ENCODE data around the gene ERF.

Gene ERF

GRCh38 chr19:42253245-42254088, 1.5 kb downstream of the ERF start:
- DNase-seq (ENCODE audit: low read depth) = peak; percentile 68

- peak; percentile 76 for DNase-seq (ENCODE audit: low read depth)
Measured at GRCh38 chr19:42252365-42253244, 2.3 kb downstream of the ERF start.

GRCh38 chr19:42251572-42252358, 3.2 kb downstream of the ERF start:
- no peak for DNase-seq (ENCODE audit: low read depth)

GRCh38 chr19:42250666-42251531, 4.0 kb downstream of the ERF start:
- DNase-seq (ENCODE audit: low read depth) = peak; percentile 49

GRCh38 chr19:42250183-42250665, 4.7 kb downstream of the ERF start:
- no peak for DNase-seq (ENCODE audit: low read depth)

GRCh38 chr19:42249769-42250168, 5.2 kb downstream of the ERF start:
- no peak for DNase-seq (ENCODE audit: low read depth)

GRCh38 chr19:42249149-42249750, 5.7 kb downstream of the ERF start:
- no peak for DNase-seq (ENCODE audit: low read depth)

- DNase-seq (ENCODE audit: low read depth) = no peak
Measured at GRCh38 chr19:42248270-42249148, 6.4 kb downstream of the ERF start.

GRCh38 chr19:42247640-42248199, 7.2 kb downstream of the ERF start:
- DNase-seq (ENCODE audit: low read depth) = no peak

GRCh38 chr19:42246922-42247639, 7.8 kb downstream of the ERF start:
- DNase-seq (ENCODE audit: low read depth) = no peak

GRCh38 chr19:42246143-42246921, 8.6 kb downstream of the ERF start:
- peak; percentile 85 for DNase-seq (ENCODE audit: low read depth)

GRCh38 chr19:42245231-42245630, 9.7 kb downstream of the ERF start:
- no peak for DNase-seq (ENCODE audit: low read depth)

- DNase-seq (ENCODE audit: low read depth) = peak; percentile 95
Measured at GRCh38 chr19:42244347-42245220, 10.3 kb downstream of the ERF start.

GRCh38 chr19:42242512-42243409, 12.2 kb downstream of the ERF start, which contains the start of gene GSK3A:
TSS of gene GSK3A (minus strand) at chr19:42242602. CDS start at chr19:42242465, 137 bp downstream.
- peak; percentile 98 for DNase-seq (ENCODE audit: low read depth)

- peak; percentile 28 for DNase-seq (ENCODE audit: low read depth)
Measured at GRCh38 chr19:42242069-42242511, 12.8 kb downstream of the ERF start.

Measured in ELR (cell line).